NCI-H510A (cell line): ENCODE data around the gene PNCK.

Experiments
- DNase-seq: peaks from one replicate; lab custom pipeline; 2025; lab: John Stamatoyannopoulos, UW

The PNCK gene

GRCh38 chrX:153662266-153662665, 11.3 kb downstream of the PNCK start:
- no peak for DNase-seq

DNA sequence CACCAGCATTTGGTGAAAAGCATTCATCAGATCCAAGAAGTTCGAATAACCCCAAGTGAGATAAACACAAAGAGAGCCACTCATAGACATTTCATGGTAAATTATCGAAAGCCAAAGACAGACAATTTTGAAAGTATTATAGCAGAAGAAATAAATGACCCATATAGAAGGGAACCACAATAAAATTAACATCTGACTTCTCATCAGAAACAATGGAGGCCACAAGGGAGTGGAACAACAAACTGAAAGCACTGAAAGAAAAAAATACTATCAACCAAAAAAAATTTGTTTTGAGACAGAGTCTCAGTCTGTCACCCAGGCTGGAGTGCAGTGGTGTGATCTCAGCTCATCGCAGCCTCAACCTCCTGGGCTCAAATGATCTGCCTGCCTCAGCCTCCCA, 14.3 kb downstream of the PNCK start:
- no peak for DNase-seq

GRCh38 chrX:153657161-153657560, 16.5 kb downstream of the PNCK start:
- no peak for DNase-seq

DNA sequence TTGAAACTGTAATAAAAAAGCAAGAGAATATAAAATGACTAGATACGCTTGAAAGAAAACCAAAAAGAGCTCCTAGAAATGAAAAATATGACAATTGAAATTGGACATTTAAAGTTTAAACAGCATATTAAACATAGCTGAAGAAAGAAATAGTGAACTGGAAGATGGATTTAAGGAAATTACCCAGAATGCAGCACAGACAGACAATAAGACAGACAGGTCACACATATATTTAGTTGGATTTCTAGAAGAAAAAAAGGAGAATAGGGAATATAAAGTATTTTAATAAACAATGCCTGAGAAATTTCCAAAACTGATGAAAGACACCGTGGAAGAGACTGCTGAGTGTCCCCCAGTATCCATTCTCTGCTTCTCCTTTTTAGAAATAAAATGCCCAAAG, 20.1 kb downstream of the PNCK start:
- DNase-seq, result no peak

DNA sequence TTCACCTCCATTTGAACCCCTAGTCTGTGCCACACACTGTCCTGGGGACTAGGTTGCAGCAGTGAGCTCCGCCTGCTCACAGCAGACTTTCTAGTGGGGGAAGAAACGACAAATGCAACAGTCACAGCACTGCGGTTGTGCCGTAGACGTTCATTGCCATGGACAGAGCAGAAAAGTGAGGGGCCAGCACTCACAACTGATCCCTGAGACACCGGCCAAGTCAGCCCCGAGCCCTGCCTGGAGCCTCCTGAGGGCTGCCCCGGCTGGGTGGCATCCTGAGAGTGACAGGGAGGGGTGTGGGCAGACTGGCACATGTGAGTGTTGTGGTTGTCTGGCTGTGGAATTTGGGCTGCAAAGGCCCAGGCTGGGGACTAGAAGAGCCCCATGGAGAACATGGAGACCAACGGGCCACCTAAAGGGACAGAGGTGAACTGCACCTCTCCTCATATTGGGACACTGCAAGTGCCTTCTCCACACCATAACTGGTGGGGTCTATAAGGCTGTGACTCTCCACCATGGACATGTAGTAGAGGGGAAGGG, 22.0 kb downstream of the PNCK start:
- no peak for DNase-seq

- DNase-seq, result no peak
These were observed 22.7 kb downstream of the PNCK start for GRCh38 chrX:153650959-153651358.

DNA sequence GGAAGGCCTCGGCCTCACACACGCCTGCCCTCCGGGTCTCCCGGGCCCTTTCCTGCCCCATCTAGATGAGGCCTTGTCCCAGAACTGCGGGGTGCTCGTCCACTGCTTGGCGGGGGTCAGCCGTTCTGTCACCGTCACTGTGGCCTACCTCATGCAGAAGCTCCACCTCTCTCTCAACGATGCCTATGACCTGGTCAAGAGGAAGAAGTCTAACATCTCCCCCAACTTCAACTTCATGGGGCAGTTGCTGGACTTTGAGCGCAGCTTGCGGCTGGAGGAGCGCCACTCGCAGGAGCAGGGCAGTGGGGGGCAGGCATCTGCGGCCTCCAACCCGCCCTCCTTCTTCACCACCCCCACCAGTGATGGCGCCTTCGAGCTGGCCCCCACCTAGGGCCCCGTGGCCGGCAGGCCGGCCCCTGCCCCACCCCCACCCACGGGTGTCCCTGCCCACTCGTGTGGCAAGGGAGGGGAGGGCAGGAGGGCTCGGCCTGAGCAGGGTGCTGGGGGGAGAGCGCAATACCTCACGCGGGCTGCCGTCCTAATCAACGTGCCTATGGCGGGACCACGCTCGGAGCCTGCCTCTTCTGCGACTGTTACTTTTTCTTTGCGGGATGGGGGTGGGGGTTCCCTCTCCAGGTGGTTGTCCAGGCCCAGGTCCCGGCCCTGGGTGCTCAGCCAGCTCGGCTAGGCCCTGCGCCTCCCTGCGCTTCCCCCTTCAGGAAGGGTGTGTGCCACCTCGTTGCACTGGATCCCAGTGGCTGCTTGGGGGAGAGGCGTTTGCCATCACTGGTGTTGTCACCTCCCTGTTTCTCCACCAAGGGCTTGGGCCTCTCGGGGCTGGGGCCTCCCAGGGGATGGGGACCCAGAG, 23.5 kb downstream of the PNCK start:
- no peak for DNase-seq

GRCh38 chrX:153649178-153649914, 24.3 kb downstream of the PNCK start:
- DNase-seq, result peak; percentile 5

GRCh38 chrX:153648358-153649177, 25.0 kb downstream of the PNCK start:
- no peak for DNase-seq

DNA sequence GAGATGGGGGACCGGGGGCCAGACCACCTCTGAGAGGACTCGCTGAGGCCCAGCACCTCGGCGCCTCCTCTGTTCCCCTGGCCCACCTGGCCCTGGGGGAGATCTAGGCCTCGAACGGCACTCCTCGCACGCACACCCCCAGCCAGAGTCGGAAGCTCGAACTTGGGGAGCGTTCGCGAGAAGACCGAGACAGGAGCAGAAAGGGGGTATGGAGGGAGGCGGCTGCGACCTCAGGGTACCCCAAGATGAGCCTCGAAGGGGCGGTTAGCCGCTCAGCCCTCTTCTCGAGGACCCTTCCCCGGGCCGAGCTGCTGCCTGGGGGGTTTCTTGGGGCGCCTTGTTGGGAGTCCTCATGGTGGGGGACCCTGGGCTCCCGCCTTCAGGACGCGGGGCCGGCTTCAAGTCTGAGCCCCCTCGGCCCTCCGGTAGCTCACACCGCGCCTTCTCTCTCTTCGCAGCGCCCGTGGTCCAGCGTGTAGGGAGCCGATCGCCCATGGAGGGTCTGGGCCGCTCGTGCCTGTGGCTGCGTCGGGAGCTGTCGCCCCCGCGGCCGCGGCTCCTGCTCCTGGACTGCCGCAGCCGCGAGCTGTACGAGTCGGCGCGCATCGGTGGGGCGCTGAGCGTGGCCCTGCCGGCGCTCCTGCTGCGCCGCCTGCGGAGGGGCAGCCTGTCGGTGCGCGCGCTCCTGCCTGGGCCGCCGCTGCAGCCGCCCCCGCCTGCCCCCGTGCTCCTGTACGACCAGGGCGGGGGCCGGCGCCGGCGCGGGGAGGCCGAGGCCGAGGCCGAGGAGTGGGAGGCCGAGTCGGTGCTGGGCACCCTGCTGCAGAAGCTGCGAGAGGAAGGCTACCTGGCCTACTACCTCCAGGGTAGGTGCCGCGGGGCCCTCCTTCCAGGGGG, 25.9 kb downstream of the PNCK start:
- DNase-seq, result no peak

DNA sequence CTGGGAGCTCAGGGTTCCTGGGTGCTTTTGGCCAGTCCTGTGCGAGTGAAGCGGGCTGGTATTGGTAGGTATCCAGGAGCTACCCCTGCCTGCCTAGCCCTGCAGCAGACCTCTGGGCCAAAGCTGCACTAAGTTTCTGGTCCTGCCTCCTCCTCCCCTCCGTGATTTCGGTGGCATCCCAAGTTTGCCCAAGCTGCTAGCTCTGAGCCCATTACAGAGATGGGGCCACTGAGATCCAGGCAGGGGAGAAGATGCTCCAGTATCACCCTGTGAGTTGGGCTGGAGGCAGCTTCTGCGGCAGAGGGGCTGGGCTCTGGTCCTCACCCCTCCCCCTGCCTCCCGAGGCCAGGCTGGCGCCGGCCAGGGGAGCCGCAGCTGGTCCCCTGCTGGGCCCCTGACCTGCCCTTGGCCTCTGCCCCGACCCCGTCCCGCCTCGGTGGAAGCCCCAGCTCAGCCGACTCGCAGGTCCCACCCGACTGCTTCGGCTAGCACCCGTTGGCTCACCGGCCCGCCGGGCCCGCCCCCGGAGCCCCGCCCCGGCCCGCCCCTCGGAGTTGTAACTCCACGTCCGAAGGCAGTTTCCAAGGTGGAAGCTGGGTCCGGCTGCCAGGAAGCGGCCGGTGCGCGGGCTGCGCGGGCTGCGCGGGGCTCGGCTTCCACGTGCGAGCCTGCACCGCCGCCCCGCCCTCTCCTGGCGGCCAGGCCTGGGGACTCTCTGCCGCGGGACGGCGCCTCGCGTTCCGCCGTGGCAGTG, 26.8 kb downstream of the PNCK start, which contains the start of gene DUSP9:
Gene DUSP9 (plus strand): TSS at position 584 of the 754 bp plus-strand sequence. CDS start 751 bp downstream, outside the sequence.
- DNase-seq, result peak; percentile 4

- DNase-seq, result no peak
These were observed 27.6 kb downstream of the PNCK start for GRCh38 chrX:153645921-153646488.

DNA sequence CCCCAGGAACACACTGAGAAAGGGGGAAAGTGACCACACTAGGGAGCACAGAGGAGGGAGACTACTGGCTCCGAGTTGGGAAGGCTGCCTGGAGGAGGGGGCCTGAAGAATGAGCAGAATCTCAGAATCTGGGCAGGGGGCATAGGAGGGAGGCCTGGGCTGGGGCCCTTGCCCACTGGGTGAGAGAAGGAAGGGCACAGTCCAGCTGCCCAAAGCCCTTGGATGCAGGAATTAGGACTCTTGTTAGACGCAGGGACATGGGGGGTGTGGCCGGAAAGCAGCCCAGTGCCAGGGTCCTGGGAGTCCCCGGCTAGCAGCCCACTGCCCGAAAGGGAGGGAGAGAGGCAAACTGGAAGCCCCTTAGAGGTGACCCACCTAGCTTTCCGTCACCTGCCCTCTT, 28.5 kb downstream of the PNCK start:
- no peak for DNase-seq

DNA sequence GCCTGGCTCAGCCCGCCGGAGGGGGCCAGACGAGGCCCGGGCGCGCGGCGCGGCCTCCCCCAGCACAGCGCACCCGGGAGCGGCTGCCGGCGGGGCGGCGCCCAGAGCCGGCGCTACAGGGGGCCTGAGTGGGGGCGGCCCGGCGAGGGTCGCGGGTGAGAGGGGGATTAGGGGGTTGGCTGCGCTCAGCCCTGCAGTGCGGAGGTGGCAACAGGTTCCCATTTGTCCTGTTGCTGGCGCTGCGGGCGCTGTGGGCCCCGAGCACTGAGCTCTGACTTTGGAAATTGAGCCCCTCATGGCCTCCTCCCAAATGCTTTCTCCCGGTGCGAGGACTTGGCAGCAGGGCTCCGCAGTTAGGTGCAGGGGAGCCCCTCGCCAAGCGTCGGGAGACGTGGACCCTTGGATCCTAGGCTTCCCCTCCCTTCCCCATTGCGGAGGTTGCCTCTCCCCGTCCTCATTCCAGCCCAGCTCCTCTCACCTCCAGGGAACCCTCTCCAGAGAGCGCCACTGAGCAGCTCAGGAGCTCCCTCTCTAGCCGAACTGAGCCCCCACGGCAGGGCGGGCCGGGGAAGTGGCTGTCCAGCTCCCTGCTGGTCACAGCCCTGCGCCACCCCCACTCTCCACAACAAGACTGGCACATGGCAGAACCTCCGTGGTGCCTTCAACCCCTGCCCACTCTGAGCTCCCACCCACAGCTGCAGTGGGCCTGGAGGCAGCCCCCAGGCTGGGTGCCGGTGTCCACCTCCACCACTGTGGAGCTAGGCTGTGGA, 29.1 kb downstream of the PNCK start:
- DNase-seq, result no peak

DNA sequence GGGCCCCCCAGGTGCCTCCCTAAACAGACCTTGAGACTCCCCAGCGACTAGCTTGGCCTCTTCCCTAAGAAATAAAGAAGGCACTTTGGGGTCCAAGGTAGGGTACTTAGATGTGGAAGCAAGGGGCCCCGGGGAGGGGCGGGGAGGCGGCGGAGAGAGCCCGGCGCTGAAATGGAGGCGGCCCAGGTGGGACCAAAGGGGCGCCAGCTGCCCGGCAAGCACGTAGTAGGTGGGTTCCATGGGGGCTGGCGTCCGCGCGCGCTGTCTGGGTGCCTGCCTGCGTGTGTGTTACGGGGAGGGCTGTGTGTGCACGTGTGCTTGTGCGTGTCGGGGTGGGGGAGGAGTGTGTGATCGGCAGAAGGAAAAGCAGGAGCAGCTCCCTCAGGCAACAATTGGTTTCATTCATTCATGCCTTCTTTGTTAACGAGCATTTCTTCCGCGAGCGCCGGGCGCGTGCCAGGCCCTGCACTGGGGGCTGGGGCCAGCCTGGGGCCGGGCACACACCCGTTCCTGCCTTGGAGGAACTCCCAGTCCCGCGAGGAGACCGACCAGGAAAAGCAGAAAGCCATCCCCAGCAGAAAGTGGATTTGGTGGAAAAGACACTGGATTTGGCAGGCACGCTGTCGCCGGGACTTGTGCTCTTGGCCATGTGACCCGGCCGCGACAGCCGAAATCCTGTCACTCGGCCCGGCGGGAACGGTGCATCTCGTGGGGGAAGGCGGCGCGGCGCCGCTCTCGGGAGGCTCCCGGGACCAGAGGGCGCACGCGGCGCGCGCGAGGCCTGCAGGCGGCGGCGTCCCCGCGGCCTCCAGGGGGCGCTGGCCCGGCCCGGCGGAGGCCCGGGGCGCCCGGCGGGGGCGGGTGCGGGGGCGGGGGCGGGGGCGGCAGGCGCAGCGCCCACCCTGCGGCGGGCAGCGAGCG, 29.9 kb downstream of the PNCK start:
- DNase-seq, result no peak

- DNase-seq, result no peak
These were observed 30.8 kb downstream of the PNCK start for GRCh38 chrX:153642655-153643430.

- no peak for DNase-seq
These were observed 31.5 kb downstream of the PNCK start for GRCh38 chrX:153642051-153642654.
